ENCODE measurements around the gene EXOC6B.

Gene EXOC6B

DNA sequence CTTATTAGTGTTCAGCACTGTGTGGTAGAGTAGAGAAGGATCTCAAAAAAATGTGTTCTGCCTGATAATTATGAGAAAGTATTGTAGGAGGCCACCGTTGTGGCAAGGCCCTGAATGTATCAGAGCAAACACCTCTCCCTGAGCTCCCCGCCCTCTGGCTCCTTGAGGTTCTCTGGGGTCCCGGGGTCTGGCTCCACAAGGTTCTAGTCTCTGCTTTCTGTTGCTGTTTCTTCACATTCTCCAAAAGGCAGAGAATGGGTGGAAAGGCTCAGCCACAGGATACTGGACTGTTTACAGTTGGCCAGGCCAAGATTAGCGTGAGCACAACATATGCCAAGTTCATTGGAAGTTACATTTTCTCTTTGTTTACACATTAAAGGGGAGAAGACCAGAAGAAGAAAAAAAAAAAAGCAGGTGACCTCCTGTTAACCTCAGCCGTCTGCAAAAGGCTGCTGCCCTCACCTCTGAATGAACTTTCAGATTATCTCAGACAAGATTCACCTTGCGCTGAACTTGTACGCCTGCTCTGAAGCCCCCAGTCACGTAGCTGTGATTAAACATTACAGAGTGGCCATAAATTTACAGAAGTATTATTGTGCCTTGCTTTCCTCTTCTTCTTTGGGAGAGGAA lies 621.6 kb downstream of the EXOC6B start:
- in situ Hi-C loops (cut with HindIII; ENCODE audit: low pct_ligation_motif_present, low pct_unique_long_range_greater_than_20kb, low sequenced_read_pairs): no loop called here
- no peak for DNase-seq

DNA sequence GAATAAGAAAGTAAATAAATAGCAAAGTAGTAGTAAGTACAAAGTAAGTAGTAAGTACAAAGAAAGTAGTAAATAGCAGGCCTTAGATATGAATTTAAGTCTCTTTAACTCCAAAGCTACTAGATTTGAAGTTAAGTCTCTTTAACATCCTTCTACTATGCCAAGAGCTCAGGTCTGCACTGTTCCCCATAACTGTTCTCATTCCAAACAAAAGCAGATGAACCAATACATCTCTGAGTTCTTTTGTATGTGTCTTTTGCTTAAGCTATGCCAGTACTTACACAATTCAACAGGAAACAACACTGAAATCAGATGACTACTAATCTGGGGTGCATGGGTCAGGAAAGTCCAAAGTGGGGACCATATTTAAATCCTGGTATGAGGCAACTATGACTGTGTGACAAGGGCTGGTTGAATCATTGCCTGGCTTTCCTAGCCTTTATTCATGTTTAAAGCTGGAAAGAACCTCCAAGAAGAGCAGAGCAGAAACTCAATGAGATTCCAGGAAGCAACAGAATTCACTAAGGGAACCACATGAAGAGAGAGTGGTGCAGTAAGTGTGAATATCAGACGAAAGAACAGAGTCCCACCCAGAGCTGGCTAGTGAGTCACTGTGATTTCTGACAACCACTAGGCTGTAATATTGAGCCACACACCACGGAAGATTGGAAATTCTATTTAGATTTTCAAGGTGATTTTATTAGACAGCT lies 627.1 kb downstream of the EXOC6B start:
- in situ Hi-C loops (cut with HindIII; ENCODE audit: low pct_ligation_motif_present, low pct_unique_long_range_greater_than_20kb, low sequenced_read_pairs): loop anchor here (25.0 kb wide), 1 partner anchor 389 kb away; no protein-coding TSS in a partner anchor
- DNase-seq: no peak

DNA sequence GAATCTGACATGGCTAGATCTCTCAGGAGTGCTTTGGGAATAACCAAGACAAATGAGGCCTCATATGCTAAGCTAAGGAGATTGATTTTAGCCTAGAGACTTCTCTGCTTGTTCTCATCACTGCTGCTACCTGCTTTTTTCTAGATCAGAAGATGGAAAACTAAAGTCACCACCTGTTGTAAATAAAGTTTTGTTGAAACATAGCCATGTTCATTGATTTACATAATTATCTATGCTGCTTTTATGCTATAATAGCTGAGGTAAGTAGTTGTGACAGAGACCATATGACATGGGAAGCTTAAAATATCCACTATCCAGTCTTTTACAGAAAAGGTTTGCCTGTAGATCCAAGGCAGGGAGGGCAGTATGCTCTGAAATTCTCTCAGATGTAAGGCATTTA lies 632.1 kb downstream of the EXOC6B start:
- in situ Hi-C loops (cut with HindIII; ENCODE audit: low pct_ligation_motif_present, low pct_unique_long_range_greater_than_20kb, low sequenced_read_pairs): loop anchor here (25.0 kb wide), 1 partner anchor 394 kb away; no protein-coding TSS in a partner anchor
- DNase-seq: no peak

DNA sequence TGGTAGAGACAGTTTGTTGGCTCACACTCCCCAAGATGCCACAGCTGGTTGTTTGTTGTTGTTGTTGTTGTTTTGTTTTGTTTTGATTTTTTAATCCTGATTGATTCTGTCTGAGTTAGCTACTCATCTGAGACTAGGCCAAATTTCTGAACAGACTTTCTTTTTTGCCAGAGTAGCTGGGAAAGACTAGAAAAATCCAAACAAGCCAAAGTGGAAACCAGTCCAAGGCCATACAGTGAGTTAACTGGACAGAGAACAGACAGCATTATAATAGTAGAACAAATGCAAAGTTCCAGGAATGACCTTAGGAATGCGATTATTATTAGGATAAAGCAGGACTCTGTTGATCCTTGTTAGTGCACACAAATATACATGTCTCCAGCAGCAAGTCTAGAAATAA lies 634.4 kb downstream of the EXOC6B start:
- DNase-seq: no peak
- in situ Hi-C loops (cut with HindIII; ENCODE audit: low pct_ligation_motif_present, low pct_unique_long_range_greater_than_20kb, low sequenced_read_pairs): loop anchor here (25.0 kb wide), 1 partner anchor 396 kb away; no protein-coding TSS in a partner anchor

DNA sequence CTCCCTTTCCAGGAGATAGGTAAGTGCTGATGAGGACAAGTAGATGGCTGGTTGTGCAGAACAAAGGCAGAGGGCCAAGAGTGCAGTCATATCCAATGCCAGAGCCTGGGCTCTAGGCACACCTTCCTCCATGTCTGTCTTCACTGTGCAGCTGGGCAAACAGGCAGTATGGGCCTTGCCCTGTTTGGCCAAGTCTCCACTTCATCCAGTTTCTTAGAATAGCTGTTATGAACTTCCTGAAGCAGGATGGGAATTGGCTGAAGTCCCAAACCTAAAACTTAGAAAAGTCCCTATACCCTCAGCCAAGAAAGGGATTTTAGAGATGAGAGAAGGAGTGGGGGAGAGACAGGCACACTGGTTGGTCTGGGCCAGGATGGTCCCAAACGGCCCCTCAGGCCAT lies 640.6 kb downstream of the EXOC6B start:
- no peak for DNase-seq
- in situ Hi-C loops (cut with HindIII; ENCODE audit: low pct_ligation_motif_present, low pct_unique_long_range_greater_than_20kb, low sequenced_read_pairs): loop anchor here (25.0 kb wide), 1 partner anchor 402 kb away; no protein-coding TSS in a partner anchor

DNA sequence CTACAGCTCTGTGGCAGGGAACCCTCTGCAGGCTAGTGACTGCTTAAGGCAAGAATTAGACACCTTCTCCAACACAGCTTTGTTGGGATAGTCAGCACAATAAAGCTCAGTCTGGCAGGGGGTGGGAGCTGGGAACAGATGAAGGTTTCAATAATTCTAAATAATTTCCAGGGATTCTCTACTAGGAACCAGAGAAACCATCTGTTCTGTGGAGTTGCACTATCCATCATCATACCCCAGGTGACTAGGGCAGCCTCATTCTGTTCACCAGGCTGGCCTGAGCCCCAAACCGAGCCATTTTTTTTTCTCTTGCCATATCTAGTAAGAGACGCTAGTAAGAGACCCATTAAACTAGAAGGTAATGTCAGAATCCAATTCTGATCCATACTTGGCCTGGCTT lies 642.4 kb downstream of the EXOC6B start:
- DNase-seq: no peak
- in situ Hi-C loops (cut with HindIII; ENCODE audit: low pct_ligation_motif_present, low pct_unique_long_range_greater_than_20kb, low sequenced_read_pairs): loop anchor here (25.0 kb wide), 1 partner anchor 404 kb away; no protein-coding TSS in a partner anchor

DNA sequence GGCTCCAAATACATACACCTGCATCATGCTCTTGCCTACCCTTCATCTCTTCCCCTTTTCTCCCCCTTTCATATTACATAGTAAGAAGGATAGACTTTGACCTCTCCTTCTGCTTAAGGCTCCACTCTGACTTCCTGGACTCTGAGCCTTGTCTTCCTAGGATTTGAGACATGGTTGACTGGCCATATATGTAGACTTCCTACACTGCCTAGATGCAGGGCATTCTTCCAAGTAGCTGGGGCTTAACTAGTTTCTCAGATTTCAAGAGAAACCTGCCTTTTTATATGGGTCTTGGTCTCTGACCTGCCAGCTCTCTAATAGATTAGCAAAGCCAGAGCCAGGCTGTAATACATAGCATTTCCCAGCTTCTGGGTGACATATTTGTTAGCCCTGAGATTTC lies 642.8 kb downstream of the EXOC6B start:
- no peak for DNase-seq

DNA sequence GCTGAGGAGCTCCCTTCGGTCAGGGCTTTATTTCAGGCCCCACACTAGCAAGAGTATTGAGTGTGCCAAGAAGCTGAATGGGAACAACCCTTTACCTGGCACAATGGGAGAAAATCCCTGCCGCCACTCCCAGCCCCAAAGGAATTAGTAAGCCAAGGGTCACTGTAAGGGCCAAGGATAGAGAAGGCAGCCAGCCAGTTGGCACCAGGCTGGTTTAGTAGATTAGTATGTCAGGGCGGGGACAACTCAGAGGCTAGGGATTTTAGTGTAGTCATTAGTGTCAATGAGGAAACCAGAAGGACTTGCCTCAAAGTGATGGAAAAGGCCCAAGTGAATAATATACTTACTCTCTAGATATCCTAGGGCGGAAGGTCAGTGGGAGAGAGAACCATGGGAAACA lies 643.3 kb downstream of the EXOC6B start:
- no peak for DNase-seq

More for the DNA sequence above, 642.8 kb downstream of the EXOC6B start:
- in situ Hi-C loops (cut with HindIII; ENCODE audit: low pct_ligation_motif_present, low pct_unique_long_range_greater_than_20kb, low sequenced_read_pairs): loop anchor here (25.0 kb wide), 1 partner anchor 404 kb away; no protein-coding TSS in a partner anchor

DNA sequence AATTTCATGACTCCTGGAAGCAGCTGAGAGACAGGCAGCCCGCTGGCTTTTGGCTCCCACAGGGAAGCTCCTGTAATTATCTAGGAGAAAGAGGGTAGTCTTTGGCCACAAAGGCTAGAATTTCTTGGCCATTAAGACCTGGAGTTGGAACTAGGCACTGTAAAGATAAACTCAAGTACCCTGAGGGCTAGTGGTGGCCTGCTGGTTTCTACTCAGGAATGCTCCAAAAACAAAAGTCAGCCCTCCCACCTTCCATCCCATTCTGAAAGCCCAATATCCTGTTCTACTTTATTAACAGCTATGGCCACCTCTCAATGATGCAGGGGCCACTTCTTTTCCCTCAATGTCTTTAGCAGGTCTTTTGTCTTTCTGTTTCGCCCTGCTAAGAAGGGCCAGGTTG lies 644.2 kb downstream of the EXOC6B start:
- in situ Hi-C loops (cut with HindIII; ENCODE audit: low pct_ligation_motif_present, low pct_unique_long_range_greater_than_20kb, low sequenced_read_pairs): loop anchor here (25.0 kb wide), 1 partner anchor 406 kb away; no protein-coding TSS in a partner anchor
- no peak for DNase-seq

More for the DNA sequence above, 643.3 kb downstream of the EXOC6B start:
- in situ Hi-C loops (cut with HindIII; ENCODE audit: low pct_ligation_motif_present, low pct_unique_long_range_greater_than_20kb, low sequenced_read_pairs): loop anchor here (25.0 kb wide), 1 partner anchor 405 kb away; no protein-coding TSS in a partner anchor

DNA sequence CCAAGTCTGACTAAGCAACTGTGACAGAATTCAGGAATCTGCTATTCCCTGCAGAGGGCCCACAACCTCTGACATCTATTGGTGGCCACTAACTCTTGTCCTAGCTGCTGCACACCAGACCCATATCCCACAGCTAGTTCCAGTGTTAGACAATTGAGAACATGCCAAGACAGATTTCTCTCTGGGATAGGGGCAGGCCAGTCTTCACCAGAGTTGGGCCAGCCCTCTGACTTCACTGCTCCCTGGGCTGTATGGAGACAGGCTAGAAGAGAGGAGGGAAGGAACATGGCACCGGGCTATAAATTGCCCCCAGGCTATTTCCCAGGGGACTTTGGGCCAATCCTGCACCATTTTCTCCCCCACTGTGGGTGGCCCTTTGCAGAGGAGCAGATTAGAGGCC lies 645.5 kb downstream of the EXOC6B start:
- DNase-seq: no peak
- in situ Hi-C loops (cut with HindIII; ENCODE audit: low pct_ligation_motif_present, low pct_unique_long_range_greater_than_20kb, low sequenced_read_pairs): loop anchor here (25.0 kb wide), 1 partner anchor 407 kb away; no protein-coding TSS in a partner anchor

DNA sequence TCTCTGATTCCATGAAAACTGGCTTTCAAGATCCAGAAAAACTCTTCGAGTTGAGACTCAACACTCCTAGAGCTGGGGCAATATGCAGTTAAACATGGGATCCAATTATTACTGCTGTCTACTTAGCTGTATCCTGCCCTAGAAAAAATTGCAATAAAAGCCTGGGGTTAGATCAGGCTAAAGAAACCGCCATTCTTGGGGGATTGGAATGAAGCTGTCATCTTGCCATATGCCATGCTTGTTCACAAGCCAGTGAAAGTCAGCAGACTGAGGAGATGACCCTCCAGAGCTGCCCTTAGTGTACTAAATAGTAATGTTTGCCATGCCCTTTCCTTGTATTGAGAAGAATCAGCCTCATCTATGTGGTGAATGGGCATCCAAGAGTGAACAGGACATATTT lies 647.3 kb downstream of the EXOC6B start:
- in situ Hi-C loops (cut with HindIII; ENCODE audit: low pct_ligation_motif_present, low pct_unique_long_range_greater_than_20kb, low sequenced_read_pairs): loop anchor here (25.0 kb wide), 1 partner anchor 409 kb away; no protein-coding TSS in a partner anchor
- DNase-seq: no peak

DNA sequence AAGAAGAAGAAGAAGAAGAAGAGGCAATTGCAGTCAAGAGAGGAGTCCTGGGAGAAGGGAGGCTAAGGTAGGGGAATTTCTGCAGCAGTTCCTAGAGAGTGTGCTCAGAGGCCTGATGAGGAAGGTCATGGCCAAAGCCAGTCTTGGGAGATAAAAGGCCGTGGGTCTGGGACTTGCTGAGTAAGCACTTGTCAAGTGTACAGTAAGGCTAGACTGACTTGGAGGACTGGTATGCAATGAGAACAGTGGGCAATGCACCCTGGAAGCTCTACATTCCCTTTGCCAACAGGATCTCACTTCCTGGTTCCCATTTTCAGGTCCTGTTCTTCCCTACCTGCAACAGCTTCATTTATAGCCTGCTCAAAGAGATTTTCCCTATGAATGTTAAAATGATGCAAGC lies 649.6 kb downstream of the EXOC6B start:
- in situ Hi-C loops (cut with HindIII; ENCODE audit: low pct_ligation_motif_present, low pct_unique_long_range_greater_than_20kb, low sequenced_read_pairs): loop anchor here (25.0 kb wide), 1 partner anchor 411 kb away; no protein-coding TSS in a partner anchor
- no peak for DNase-seq

DNA sequence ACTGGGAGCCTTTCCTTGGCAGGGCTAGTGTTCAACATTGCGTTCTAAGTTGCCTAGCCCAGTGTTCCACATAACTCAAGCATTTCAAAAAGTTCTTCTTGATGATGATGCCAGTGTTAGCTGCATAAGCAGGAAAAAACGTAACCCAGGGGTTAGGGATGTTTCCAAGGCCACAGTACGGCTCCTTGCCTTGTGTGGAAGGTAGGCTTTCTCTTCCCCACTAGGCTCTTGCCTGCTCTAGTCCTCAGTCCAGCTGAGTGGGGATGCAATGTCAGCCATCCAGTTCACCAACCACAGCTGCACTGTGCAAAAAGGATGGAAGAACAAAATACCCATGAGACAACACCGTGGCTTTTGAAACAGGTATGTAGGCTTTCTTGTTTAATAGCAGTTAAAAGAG lies 650.2 kb downstream of the EXOC6B start:
- DNase-seq: no peak
- in situ Hi-C loops (cut with HindIII; ENCODE audit: low pct_ligation_motif_present, low pct_unique_long_range_greater_than_20kb, low sequenced_read_pairs): loop anchor here (25.0 kb wide), 1 partner anchor 412 kb away; no protein-coding TSS in a partner anchor

DNA sequence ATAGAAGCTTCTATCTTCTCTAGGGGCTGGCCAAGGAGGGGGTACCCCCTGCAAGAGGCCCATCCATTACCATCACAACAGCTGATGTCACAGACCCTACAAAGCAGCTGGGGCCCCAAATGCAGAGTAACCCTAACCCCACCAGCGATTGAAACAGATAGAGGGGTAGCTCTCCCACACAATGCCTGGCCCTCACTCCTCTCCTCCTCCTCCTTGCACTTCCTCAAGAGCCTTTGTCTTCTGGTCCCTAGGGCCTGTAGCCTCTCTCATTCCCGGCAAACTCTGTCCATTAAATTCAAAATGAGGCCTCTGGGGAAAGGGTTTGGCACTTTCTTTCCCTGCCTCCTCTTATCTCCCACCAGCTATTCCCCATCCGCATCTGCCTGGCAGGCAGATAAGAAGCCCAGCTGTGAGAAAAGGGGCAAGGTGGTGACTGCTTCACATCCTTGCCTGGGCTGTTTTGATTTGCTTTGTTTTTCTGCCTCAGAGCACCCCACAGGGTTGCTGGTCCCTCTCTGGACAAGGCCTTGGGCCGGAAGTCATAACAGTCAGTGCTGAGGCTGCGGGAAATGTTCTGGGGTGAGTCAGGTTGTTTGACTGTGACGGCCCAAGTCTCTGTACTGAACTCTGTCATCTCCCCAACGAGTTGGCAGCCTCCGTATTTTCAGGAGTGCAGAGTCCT lies 652.1 kb downstream of the EXOC6B start:
- DNase-seq: no peak

DNA sequence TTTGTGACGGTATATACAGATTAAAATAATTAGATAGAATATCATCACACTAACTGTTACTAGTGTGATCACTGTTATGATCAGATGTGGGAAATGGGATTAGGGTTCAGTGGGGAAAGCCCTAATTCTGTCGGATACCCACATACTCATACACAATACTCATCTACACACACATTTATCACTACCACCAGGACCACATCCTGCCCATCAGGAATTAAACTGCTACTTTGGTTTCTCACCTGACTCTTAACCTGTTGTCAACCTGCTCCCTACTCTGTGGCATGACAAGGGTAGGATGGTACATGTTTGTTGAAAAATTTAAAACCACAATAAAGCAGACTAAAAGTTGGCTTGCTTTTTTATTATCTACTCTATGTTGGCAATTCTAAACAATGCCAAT lies 653.4 kb downstream of the EXOC6B start:
- in situ Hi-C loops (cut with HindIII; ENCODE audit: low pct_ligation_motif_present, low pct_unique_long_range_greater_than_20kb, low sequenced_read_pairs): no loop called here
- no peak for DNase-seq

More for the DNA sequence above, 652.1 kb downstream of the EXOC6B start:
- in situ Hi-C loops (cut with HindIII; ENCODE audit: low pct_ligation_motif_present, low pct_unique_long_range_greater_than_20kb, low sequenced_read_pairs): no loop called here

DNA sequence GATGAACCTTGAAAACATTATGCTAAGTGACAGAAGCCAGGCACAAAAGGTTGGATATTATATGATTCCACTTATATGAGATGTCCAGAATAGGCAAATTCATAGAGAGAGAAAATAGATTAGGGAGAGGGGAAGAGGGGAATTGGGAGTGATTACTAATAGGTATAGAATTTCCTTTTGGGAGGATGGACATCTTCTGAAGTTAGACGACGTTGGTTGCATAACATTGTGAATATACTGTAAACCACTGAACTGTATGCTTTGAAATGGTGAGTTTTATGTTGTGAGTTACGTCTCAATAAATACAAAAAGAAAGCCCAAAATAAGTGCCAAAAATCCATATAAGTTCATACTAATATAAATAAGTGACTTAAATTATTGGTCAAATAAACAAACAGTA lies 659.6 kb downstream of the EXOC6B start:
- in situ Hi-C loops (cut with HindIII; ENCODE audit: low pct_ligation_motif_present, low pct_unique_long_range_greater_than_20kb, low sequenced_read_pairs): no loop called here
- DNase-seq: no peak

DNA sequence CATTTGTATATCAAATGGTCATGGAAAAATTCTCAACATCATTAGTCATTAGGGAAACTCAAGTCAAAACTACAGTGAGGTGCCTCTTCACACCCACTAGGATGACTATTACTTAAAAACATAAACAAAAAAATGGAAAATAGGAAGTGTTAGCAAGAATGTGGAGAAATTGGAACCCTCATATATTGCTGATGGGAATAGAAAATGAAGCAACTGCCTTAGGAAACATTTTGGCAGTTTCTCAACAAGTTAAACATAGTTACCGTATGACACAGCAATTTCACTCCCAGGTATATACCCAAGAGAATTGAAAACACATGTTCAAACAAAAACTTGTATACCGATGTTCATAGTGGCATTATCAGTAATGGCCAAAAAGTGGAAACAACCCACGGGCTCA lies 660.0 kb downstream of the EXOC6B start:
- in situ Hi-C loops (cut with HindIII; ENCODE audit: low pct_ligation_motif_present, low pct_unique_long_range_greater_than_20kb, low sequenced_read_pairs): no loop called here
- DNase-seq: no peak

DNA sequence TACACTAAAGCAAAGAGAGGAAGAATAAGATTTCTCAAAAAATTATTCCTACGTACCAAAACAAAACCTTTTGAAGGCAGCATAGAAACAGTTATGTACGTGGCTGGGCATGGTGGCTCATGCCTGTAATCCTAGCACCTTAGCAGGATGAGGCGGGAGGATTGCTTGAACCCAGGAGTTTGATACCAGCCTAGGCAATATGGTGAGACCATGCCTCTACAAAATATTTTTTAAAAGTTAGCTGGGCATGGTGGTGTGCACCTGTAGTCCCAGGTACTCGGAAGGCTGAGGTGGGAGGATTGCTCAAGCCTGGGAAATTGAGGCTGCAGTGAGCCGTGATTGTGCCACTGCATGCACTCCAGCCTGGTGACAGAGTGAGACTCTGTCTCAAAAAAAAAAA lies 663.3 kb downstream of the EXOC6B start:
- no peak for DNase-seq

More for the DNA sequence above, 663.3 kb downstream of the EXOC6B start:
- in situ Hi-C loops (cut with HindIII; ENCODE audit: low pct_ligation_motif_present, low pct_unique_long_range_greater_than_20kb, low sequenced_read_pairs): no loop called here

Measured in ACHN (cell line).